ENCODE data around the gene CCDC30. TPM values are rescaled to one million over a fixed set of nuclear protein-coding genes. Genes with fewer than 3 reads are reported as not detected.

CCDC30 gene
- total RNA-seq (2022; extraction: Qiagen RNA extraction): 0.53 to 1.2 TPM (median 0.76 TPM) in 5 replicates

GRCh38 chr1:42462828-42463763 lies at the start of gene CCDC30:
Gene CCDC30 (plus strand): TSS chr1:42463286. CDS start chr1:42480552, 17,266 bp downstream.

GRCh38 chr1:42456010-42456753 lies 6.9 kb upstream of the CCDC30 start, which contains the start of the genes PPCS and ZMYND12:
Gene PPCS (plus strand): TSS chr1:42456543. CDS start chr1:42456566, 23 bp downstream.
Gene ZMYND12 (minus strand): TSS chr1:42456022. CDS start chr1:42455997, 25 bp downstream.

GRCh38 chr1:42657981-42658876 lies 195.1 kb downstream of the CCDC30 start, which contains the start of gene PPIH:
Gene PPIH (plus strand): TSS chr1:42658423. CDS start chr1:42658447, 24 bp downstream.

GRCh38 chr1:42681741-42682483 lies 218.8 kb downstream of the CCDC30 start, which contains the start of gene YBX1:
Gene YBX1 (plus strand): TSS chr1:42682418. CDS start chr1:42682566, 148 bp downstream.

Other genes with a start within 250 kb of the CCDC30 start
- 15.2 to 20.3 TPM (median 18.1 TPM) in 5 replicates for gene FOXJ3, start 128.1 kb upstream of the CCDC30 start, total RNA-seq (2022; extraction: Qiagen RNA extraction)
- gene RIMKLA, start 82.5 kb upstream of the CCDC30 start, total RNA-seq (2022; extraction: Qiagen RNA extraction): 0.38 to 0.90 TPM (median 0.66 TPM) in 5 replicates
- gene ZMYND12, start 7.3 kb upstream of the CCDC30 start, total RNA-seq (2022; extraction: Qiagen RNA extraction): 0.21 to 0.46 TPM (median 0.40 TPM) in 5 replicates
- 37.0 to 40.2 TPM (median 37.3 TPM) in 5 replicates for gene PPCS, start 6.7 kb upstream of the CCDC30 start, total RNA-seq (2022; extraction: Qiagen RNA extraction)
- 58.8 to 67.3 TPM (median 65.3 TPM) in 5 replicates for gene PPIH, start 195.1 kb downstream of the CCDC30 start, total RNA-seq (2022; extraction: Qiagen RNA extraction)
- 709 to 776 TPM (median 732 TPM) in 5 replicates for gene YBX1, start 219.1 kb downstream of the CCDC30 start, total RNA-seq (2022; extraction: Qiagen RNA extraction)